ENCODE measurements around the gene RNF38.
"Not testable (repeated sequence)": the region's sequence is repeated elsewhere in the genome, so short reads cannot be mapped to it uniquely, and the experiment has no call there.

Gene RNF38

GRCh38 chr9:36332006-36332405, 68.1 kb downstream of the RNF38 start:
- H3K4me3 ChIP-seq (ENCODE audit: low read length): no peak overlapping the region
- TF ChIP-seq CTCF (conservative IDR thresholded peaks at IDR 0.05; ENCODE audit: low read depth, low read length): no peak
- no peak for DNase-seq (ENCODE audit: low read depth)

GRCh38 chr9:36328798-36329411, 71.2 kb downstream of the RNF38 start:
- peak; percentile 70 for TF ChIP-seq CTCF (conservative IDR thresholded peaks at IDR 0.05; ENCODE audit: low read depth, low read length)
- DNase-seq (ENCODE audit: low read depth): peak; percentile 41
- no peak overlapping the region for H3K4me3 ChIP-seq (ENCODE audit: low read length)

GRCh38 chr9:36325081-36325828, 74.8 kb downstream of the RNF38 start:
- no peak overlapping the region for H3K4me3 ChIP-seq (ENCODE audit: low read length)
- DNase-seq (ENCODE audit: low read depth): no peak
- TF ChIP-seq CTCF (conservative IDR thresholded peaks at IDR 0.05; ENCODE audit: low read depth, low read length): no peak

- no peak for TF ChIP-seq CTCF (conservative IDR thresholded peaks at IDR 0.05; ENCODE audit: low read depth, low read length)
- no peak for DNase-seq (ENCODE audit: low read depth)
- H3K4me3 ChIP-seq (ENCODE audit: low read length): no peak overlapping the region
Observed at GRCh38 chr9:36323926-36324325, 76.1 kb downstream of the RNF38 start.

- DNase-seq (ENCODE audit: low read depth): no peak
- H3K4me3 ChIP-seq (ENCODE audit: low read length): no peak overlapping the region
- no peak for TF ChIP-seq CTCF (conservative IDR thresholded peaks at IDR 0.05; ENCODE audit: low read depth, low read length)
Observed at GRCh38 chr9:36322462-36322861, 77.6 kb downstream of the RNF38 start.

GRCh38 chr9:36321903-36322302, 78.2 kb downstream of the RNF38 start:
- DNase-seq (ENCODE audit: low read depth); H3K4me3 ChIP-seq (ENCODE audit: low read length): not testable (repeated sequence)

GRCh38 chr9:36320466-36320865, 79.6 kb downstream of the RNF38 start:
- no peak for DNase-seq (ENCODE audit: low read depth)
- TF ChIP-seq CTCF (conservative IDR thresholded peaks at IDR 0.05; ENCODE audit: low read depth, low read length): no peak
- H3K4me3 ChIP-seq (ENCODE audit: low read length): no peak overlapping the region
